Superior temporal gyrus (tissue), 1 donor: ENCODE measurements around the gene GOLGA6C.
"Not testable (repeated sequence)": the region's sequence is repeated elsewhere in the genome, so short reads cannot be mapped to it uniquely, and the experiment has no call there.

Experiments used
- DNase-seq: peaks from one replicate; pipeline ENCODE4 v3.0.0-alpha.2; 2016; ENCODE audit errors: extremely low spot score

Gene GOLGA6C

DNA sequence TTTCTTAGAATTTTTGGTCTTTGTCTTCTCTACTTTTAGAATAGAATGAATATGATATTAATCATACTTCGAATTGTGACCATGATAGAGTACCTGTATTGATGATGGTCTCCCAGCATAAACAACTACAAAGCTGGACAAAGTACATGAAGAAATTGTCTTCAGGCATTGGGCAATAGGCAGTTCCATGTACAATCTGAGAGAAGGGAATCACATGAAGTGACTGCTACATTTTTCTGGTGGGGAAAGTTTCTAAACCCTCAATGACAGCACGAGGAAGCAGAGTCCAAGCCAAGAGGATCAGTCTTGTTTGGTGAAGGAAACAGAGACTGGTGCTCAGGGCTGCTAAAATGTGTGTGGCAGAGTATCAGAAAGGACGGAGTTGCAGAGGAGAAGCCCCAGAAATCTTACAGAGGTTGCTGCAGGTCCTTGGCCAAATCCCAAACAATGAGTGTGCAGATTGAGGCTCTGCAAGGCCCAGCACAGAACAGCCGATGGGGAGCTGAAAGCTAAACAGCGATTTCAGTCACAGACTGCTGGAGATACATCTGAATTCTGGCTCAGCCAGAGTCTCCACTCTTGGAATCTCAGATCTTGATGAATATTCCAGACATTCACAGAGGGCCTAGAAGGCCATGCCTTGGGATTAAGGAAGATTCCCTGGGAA, 61.2 kb downstream of the GOLGA6C start:
- DNase-seq = not testable (repeated sequence)
